SK-N-SH (cell line): Measurements from ENCODE around the gene CCNJL. TPM values are rescaled to one million over a fixed set of nuclear protein-coding genes. Genes with fewer than 3 reads are reported as not detected.

ENCODE experiments used
- CTCF ChIA-PET: fragments of 300-600, 350-600 bp; formaldehyde crosslinking; extraction: SDS; loops from one replicate; lab custom pipeline; 2021; lab: Yijun Ruan, JAX
- POLR2A ChIA-PET: fragments of 350-600 bp; sonication (Branson Sonifier 250); formaldehyde crosslinking; extraction: SDS; loops from one replicate; lab custom pipeline; 2020; ENCODE audit warnings: antibody characterized with exemption, inconsistent platforms; lab: Yijun Ruan, JAX
- DNase-seq: peaks from one replicate; pipeline ENCODE4 v3.0.0; 2012
- H2AFZ ChIP-seq: fragments of 200-600 bp; sonication (generic); 2 replicates; pipeline ENCODE4 v1.8.1; 2016; ENCODE audit warnings: antibody characterized with exemption, mild to moderate bottlenecking, low read depth
- H3F3A ChIP-seq: fragments of 200-600 bp; sonication (generic); replicated peaks from 2 replicates; pipeline ENCODE3; 2016; ENCODE audit warnings: antibody characterized with exemption, mild to moderate bottlenecking; ENCODE audit not compliant: insufficient read depth
- H3K27ac ChIP-seq, 2 experiments: fragments of 200-500 bp in 1 of 2; fragments of 200-600 bp in 1 of 2; sonication (Bioruptor generic) in 1 of 2; sonication (generic), shearing (Covaris generic) in 1 of 2; 2 replicates each; pipeline versions ENCODE4 v1.5.1 to v1.6.1; 2014 to 2016; ENCODE audit warnings: low read depth in 2 of 2, inconsistent platforms in 1 of 2, low read length in 1 of 2, mild to moderate bottlenecking in 1 of 2, mixed read lengths in 1 of 2
- H3K27me3 ChIP-seq: fragments of 200-600 bp; sonication (generic), shearing (Covaris generic); 2 replicates; pipeline ENCODE4 v1.6.1; 2016; ENCODE audit warnings: mixed run types; ENCODE audit not compliant: insufficient read depth
- H3K36me3 ChIP-seq, 2 experiments: fragments of 200-500 bp in 1 of 2; fragments of 200-600 bp in 1 of 2; sonication (Bioruptor generic) in 1 of 2; sonication (generic) in 1 of 2; replicated peaks in 1 of 2; 2 replicates each; pipeline versions ENCODE3 to v1.5.1; 2014 to 2016; ENCODE audit warnings: low read length in 1 of 2, mild to moderate bottlenecking in 1 of 2; ENCODE audit not compliant: insufficient read depth in 2 of 2, control insufficient read depth in 1 of 2
- H3K4me1 ChIP-seq, 2 experiments: fragments of 200-500 bp in 1 of 2; fragments of 200-600 bp in 1 of 2; sonication (Bioruptor generic) in 1 of 2; sonication (generic), shearing (Covaris generic) in 1 of 2; 2 replicates each; pipeline versions ENCODE4 v1.5.1 to v1.6.1; 2014 to 2016; ENCODE audit warnings: low read depth in 1 of 2, low read length in 1 of 2, mixed run types in 1 of 2; ENCODE audit not compliant: insufficient read depth in 2 of 2, control insufficient read depth in 1 of 2
- H3K4me2 ChIP-seq: fragments of 200-600 bp; sonication (generic), shearing (Covaris generic); 2 replicates; pipeline ENCODE4 v1.6.1; 2017; ENCODE audit warnings: mixed run types
- H3K4me3 ChIP-seq, 2 experiments: fragments of 200-500 bp in 1 of 2; fragments of 200-600 bp in 1 of 2; sonication (Bioruptor generic) in 1 of 2; sonication (generic), shearing (Covaris generic) in 1 of 2; 2 replicates each; pipeline versions ENCODE4 v1.5.1 to v1.8.1; 2014 to 2016; ENCODE audit warnings: low read depth in 2 of 2, inconsistent platforms in 1 of 2, low read length in 1 of 2, mild to moderate bottlenecking in 1 of 2, mixed read lengths in 1 of 2, moderate library complexity in 1 of 2
- H3K79me2 ChIP-seq: fragments of 200-600 bp; sonication (generic); 2 replicates; pipeline ENCODE4 v1.8.1; 2017; ENCODE audit warnings: mild to moderate bottlenecking; ENCODE audit not compliant: insufficient read depth
- H3K9ac ChIP-seq: fragments of 200-600 bp; sonication (generic); 2 replicates; pipeline ENCODE4 v1.6.1; 2017; ENCODE audit warnings: mixed run types
- H3K9me2 ChIP-seq: fragments of 200-600 bp; sonication (generic); 2 replicates; pipeline ENCODE4 v1.6.1; 2017; ENCODE audit warnings: mixed run types
- H3K9me3 ChIP-seq: fragments of 200-600 bp; sonication (generic); 2 replicates; pipeline ENCODE4 v1.6.1; 2017; ENCODE audit warnings: mixed run types, mild to moderate bottlenecking, moderate library complexity
- H4K20me1 ChIP-seq: fragments of 200-600 bp; sonication (generic); 2 replicates; pipeline ENCODE4 v1.6.1; 2017; ENCODE audit warnings: mild to moderate bottlenecking, mixed run types; ENCODE audit not compliant: insufficient read depth
- ELF1 ChIP-seq: IDR thresholded peaks from 2 replicates; pipeline ENCODE4 v1.4.0; 2012
- FOXM1 ChIP-seq: IDR thresholded peaks from 2 replicates; pipeline ENCODE4 v1.4.0; 2012; ENCODE audit warnings: low read depth, mild to moderate bottlenecking
- MEF2A ChIP-seq: IDR thresholded peaks from 2 replicates; pipeline ENCODE4 v1.4.0; 2012; ENCODE audit warnings: low read depth, borderline replicate concordance
- PBX3 ChIP-seq: IDR thresholded peaks from 2 replicates; pipeline ENCODE4; 2012
- POLR2AphosphoS5 ChIP-seq: IDR thresholded peaks from 2 replicates; pipeline ENCODE4 v1.6.1; 2012; ENCODE audit warnings: low read depth, low read length
- RCOR1 ChIP-seq: fragments of 150-350 bp; IDR thresholded peaks from 2 replicates; pipeline ENCODE4 v1.6.1; 2017; ENCODE audit warnings: antibody characterized with exemption, low read length
- SMC3 ChIP-seq: IDR thresholded peaks from 2 replicates; pipeline ENCODE4 v1.6.1; 2012; ENCODE audit warnings: low read depth, low read length, improper control_type of control experiment
- WGBS: methylation state at CpG from one replicate; pipeline ENCODE4 v1.1.6; 2017; ENCODE audit warnings: low lambda C conversion rate; 5-methylcytosine and 5-hydroxymethylcytosine counted together
- polyA plus RNA-seq, 3 experiments: library from polyadenylated mRNA; depleted of rRNA; stranded (reverse); fragments of >200 nt; gene quantifications; 2 replicates each; pipeline ENCODE4 v1.2.3, GENCODE V29; 2012
- TF ChIP-seq, protein P1 (sequence below): fragments of 150-350 bp; IDR thresholded peaks from 2 replicates; pipeline ENCODE4 v1.6.1; 2016; ENCODE audit warnings: mild to moderate bottlenecking, low read depth, low read length
- TF ChIP-seq, protein P2 (sequence below): IDR thresholded peaks from 2 replicates; pipeline ENCODE4 v1.6.1; 2012; ENCODE audit warnings: mild to moderate bottlenecking, low read depth, low read length, moderate library complexity

Gene CCNJL
- polyA plus RNA-seq, 1 of the 3 experiments (the other 2 are of a cell fraction) = 7.1 TPM

DNA sequence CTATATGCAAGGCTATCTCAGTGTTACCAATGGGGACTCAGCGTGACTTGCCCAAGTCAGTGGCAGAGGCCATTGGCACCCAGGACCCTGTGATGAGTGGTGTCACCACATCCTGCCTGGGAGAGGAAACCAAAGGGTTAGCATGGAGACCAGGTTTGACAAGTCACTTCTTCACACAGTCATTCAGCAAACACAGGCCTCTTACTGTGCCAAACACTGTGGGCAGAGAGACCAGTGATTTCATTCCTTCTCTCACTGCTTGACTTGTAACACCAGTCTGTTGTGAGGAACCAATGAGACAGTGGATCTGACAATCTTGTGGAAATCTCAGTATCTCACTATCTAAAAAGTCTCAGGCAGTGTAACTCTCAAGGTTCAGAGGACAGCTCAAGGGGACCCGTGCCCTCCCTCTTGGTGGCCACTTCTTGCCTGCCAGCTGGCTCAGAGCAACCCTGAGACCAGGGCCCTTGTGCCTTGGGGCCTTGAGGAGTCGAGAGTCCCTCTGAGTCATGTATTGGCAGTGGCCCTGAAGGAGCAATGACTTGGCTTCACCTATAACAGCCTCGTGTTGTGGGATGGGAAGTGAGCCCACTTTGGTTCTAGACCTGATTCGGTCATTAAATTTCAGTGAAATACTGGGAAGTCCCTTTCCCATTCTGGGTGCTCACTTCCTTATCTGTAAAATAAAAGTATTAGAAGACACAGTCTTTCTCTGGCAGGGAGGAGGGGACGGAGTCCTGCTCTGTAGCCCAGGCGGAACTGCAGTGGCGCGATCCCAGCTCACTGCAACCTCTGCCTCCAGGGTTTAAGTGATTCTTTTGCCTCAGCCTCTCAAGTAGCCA, 81.5 kb downstream of the CCNJL start:
- ChIA-PET CTCF (interaction anchor here (1.0 to 2.5 kb wide), 2 partner anchors 114 to 160 kb away, joined by 3 to 8 read pairs; no protein-coding TSS in a partner anchor), POLR2A (no interaction called here)
- no peak overlapping the region for H2AFZ ChIP-seq
- TF ChIP-seq, protein P1, sequence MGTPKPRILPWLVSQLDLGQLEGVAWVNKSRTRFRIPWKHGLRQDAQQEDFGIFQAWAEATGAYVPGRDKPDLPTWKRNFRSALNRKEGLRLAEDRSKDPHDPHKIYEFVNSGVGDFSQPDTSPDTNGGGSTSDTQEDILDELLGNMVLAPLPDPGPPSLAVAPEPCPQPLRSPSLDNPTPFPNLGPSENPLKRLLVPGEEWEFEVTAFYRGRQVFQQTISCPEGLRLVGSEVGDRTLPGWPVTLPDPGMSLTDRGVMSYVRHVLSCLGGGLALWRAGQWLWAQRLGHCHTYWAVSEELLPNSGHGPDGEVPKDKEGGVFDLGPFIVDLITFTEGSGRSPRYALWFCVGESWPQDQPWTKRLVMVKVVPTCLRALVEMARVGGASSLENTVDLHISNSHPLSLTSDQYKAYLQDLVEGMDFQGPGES = no peak
- TF ChIP-seq PBX3 (no peak), SMC3 (no peak), RCOR1 (no peak), ELF1 (no peak), MEF2A (no peak), POLR2AphosphoS5 (no peak), FOXM1 (no peak)
- H3K27ac ChIP-seq = no peak overlapping the region
- no peak overlapping the region for H3K9ac ChIP-seq
- no peaks in the 10 kb centered on the region for H3K27me3 ChIP-seq
- H3K4me2 ChIP-seq = no peak overlapping the region
- no peaks in the 10 kb centered on the region for H4K20me1 ChIP-seq
- no peak for DNase-seq
- H3F3A ChIP-seq = no peaks in the 10 kb centered on the region
- H3K79me2 ChIP-seq = no peaks in the 10 kb centered on the region
- no peaks in the 10 kb centered on the region for H3K9me3 ChIP-seq
- H3K4me3 ChIP-seq = no peak overlapping the region
- H3K9me2 ChIP-seq = no peaks in the 10 kb centered on the region
- WGBS = 77% methylated on average over 8 of the region's 9 CpGs
- H3K4me1 ChIP-seq = no peaks in the 10 kb centered on the region
- H3K36me3 ChIP-seq = no peaks in the 10 kb centered on the region

GRCh38 chr5:160229190-160229742, 83.1 kb downstream of the CCNJL start, which contains the start of gene FABP6:
FABP6 (plus strand) TSS chr5:160229506; CDS start chr5:160229558, 52 bp downstream.
- H3K79me2 ChIP-seq = no peaks in the 10 kb centered on the region
- H3K4me2 ChIP-seq = no peak within 1 kb of the TSS
- no peaks in the 10 kb centered on the region for H3K4me1 ChIP-seq
- H4K20me1 ChIP-seq = no peaks in the 10 kb centered on the region
- no peaks in the 10 kb centered on the region for H3K36me3 ChIP-seq
- POLR2A ChIA-PET = no interaction called here
- H3F3A ChIP-seq = no peaks in the 10 kb centered on the region
- H3K4me3 ChIP-seq = no peak within 1 kb of the TSS
- no peak within 1 kb of the TSS for H3K27ac ChIP-seq
- WGBS = 72% methylated on average over 7 of the region's 7 CpGs
- H2AFZ ChIP-seq = no peak within 1 kb of the TSS
- H3K9me2 ChIP-seq = no peaks in the 10 kb centered on the region
- CTCF ChIA-PET = no interaction called here
- no peaks in the 10 kb centered on the region for H3K9me3 ChIP-seq
- DNase-seq = no peak
- TF ChIP-seq, protein P2, sequence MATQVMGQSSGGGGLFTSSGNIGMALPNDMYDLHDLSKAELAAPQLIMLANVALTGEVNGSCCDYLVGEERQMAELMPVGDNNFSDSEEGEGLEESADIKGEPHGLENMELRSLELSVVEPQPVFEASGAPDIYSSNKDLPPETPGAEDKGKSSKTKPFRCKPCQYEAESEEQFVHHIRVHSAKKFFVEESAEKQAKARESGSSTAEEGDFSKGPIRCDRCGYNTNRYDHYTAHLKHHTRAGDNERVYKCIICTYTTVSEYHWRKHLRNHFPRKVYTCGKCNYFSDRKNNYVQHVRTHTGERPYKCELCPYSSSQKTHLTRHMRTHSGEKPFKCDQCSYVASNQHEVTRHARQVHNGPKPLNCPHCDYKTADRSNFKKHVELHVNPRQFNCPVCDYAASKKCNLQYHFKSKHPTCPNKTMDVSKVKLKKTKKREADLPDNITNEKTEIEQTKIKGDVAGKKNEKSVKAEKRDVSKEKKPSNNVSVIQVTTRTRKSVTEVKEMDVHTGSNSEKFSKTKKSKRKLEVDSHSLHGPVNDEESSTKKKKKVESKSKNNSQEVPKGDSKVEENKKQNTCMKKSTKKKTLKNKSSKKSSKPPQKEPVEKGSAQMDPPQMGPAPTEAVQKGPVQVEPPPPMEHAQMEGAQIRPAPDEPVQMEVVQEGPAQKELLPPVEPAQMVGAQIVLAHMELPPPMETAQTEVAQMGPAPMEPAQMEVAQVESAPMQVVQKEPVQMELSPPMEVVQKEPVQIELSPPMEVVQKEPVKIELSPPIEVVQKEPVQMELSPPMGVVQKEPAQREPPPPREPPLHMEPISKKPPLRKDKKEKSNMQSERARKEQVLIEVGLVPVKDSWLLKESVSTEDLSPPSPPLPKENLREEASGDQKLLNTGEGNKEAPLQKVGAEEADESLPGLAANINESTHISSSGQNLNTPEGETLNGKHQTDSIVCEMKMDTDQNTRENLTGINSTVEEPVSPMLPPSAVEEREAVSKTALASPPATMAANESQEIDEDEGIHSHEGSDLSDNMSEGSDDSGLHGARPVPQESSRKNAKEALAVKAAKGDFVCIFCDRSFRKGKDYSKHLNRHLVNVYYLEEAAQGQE = no peak
- H3K9ac ChIP-seq = no peak within 1 kb of the TSS
- H3K27me3 ChIP-seq = no peaks in the 10 kb centered on the region
